Mesenchymal stem cell (in vitro differentiated cells and primary cell): ENCODE data around the gene TMC2.

Experiments
- DNase-seq: peaks from one replicate; pipeline ENCODE4 v3.0.0-alpha.2; 2013
- H2AFZ ChIP-seq: one replicate; pipeline ENCODE4 v1.6.1; 2013; ENCODE audit warnings: low read depth, mild to moderate bottlenecking, control low read depth, inconsistent platforms, low read length, moderate library complexity
- H2AK5ac ChIP-seq: 2 replicates; pipeline ENCODE4 v1.6.1; 2013; ENCODE audit warnings: low read length, moderate library complexity, mild to moderate bottlenecking, inconsistent platforms; ENCODE audit not compliant: severe bottlenecking
- H2BK120ac ChIP-seq: one replicate; pipeline ENCODE4 v1.6.1; 2013; ENCODE audit warnings: low read depth, mild to moderate bottlenecking, inconsistent platforms, low read length, moderate library complexity
- H2BK12ac ChIP-seq, 2 experiments: one replicate each; pipeline ENCODE4 v1.6.1; 2013; ENCODE audit warnings: inconsistent platforms in 2 of 2, low read length in 2 of 2, mild to moderate bottlenecking in 2 of 2, moderate library complexity in 2 of 2, control low read depth in 1 of 2
- H2BK15ac ChIP-seq: one replicate; pipeline ENCODE4 v1.6.1; 2013; ENCODE audit warnings: mild to moderate bottlenecking, low read depth, inconsistent platforms; ENCODE audit not compliant: poor library complexity, severe bottlenecking
- H2BK5ac ChIP-seq: 2 replicates; pipeline ENCODE4 v1.6.1; 2013; ENCODE audit warnings: low read depth, mild to moderate bottlenecking, low read length, control low read depth, inconsistent platforms; ENCODE audit not compliant: poor library complexity, severe bottlenecking
- H3K14ac ChIP-seq, 2 experiments: one replicate each; pipeline ENCODE4 v1.6.1; 2013; ENCODE audit warnings: inconsistent platforms in 2 of 2, low read length in 2 of 2, control low read depth in 1 of 2, mild to moderate bottlenecking in 1 of 2, moderate library complexity in 1 of 2
- H3K18ac ChIP-seq, 2 experiments: one replicate each; pipeline ENCODE4 v1.6.1; 2013; ENCODE audit warnings: inconsistent platforms in 2 of 2, low read length in 2 of 2, control low read depth in 1 of 2, low read depth in 1 of 2, mild to moderate bottlenecking in 1 of 2
- H3K23ac ChIP-seq, 2 experiments: one replicate each; pipeline ENCODE4 v1.6.1; 2013; ENCODE audit warnings: inconsistent platforms in 2 of 2, low read length in 2 of 2, mild to moderate bottlenecking in 2 of 2, moderate library complexity in 2 of 2, control low read depth in 1 of 2
- H3K27ac ChIP-seq: 2 replicates; pipeline ENCODE4 v1.5.1; 2013; ENCODE audit warnings: mild to moderate bottlenecking, moderate library complexity, low read length, control low read depth, inconsistent platforms; ENCODE audit not compliant: poor library complexity, severe bottlenecking
- H3K27me3 ChIP-seq, 2 experiments: 2 replicates each; pipeline versions ENCODE4 v1.6.1 to v1.7.0; 2013; ENCODE audit warnings: low read length in 2 of 2, mild to moderate bottlenecking in 2 of 2, moderate library complexity in 2 of 2, control low read depth in 1 of 2, inconsistent platforms in 1 of 2; ENCODE audit not compliant: control insufficient read depth in 1 of 2, insufficient read depth in 1 of 2
- H3K36me3 ChIP-seq, 2 experiments: 2 replicates each; pipeline versions ENCODE4 v1.6.1 to v1.7.0; 2013; ENCODE audit warnings: low read length in 2 of 2, control low read depth in 1 of 2, inconsistent platforms in 1 of 2, low read depth in 1 of 2, mild to moderate bottlenecking in 1 of 2; ENCODE audit not compliant: insufficient read depth in 2 of 2, control insufficient read depth in 1 of 2
- H3K4ac ChIP-seq, 2 experiments: one replicate each; pipeline ENCODE4 v1.6.1; 2013; ENCODE audit warnings: inconsistent platforms in 2 of 2, low read length in 2 of 2, mild to moderate bottlenecking in 2 of 2, moderate library complexity in 2 of 2, control low read depth in 1 of 2, low read depth in 1 of 2
- H3K4me1 ChIP-seq: 2 replicates; pipeline ENCODE4 v1.6.1; 2013; ENCODE audit warnings: low read depth, low read length, control low read depth; ENCODE audit not compliant: control insufficient read depth, insufficient read depth
- H3K4me2 ChIP-seq: 2 replicates; pipeline ENCODE4 v1.6.1; 2013; ENCODE audit warnings: low read length, mild to moderate bottlenecking, inconsistent platforms; ENCODE audit not compliant: poor library complexity, severe bottlenecking
- H3K4me3 ChIP-seq, 2 experiments: 2 replicates each; pipeline versions ENCODE4 v1.5.1 to v1.7.0; 2013; ENCODE audit warnings: low read length in 2 of 2, mild to moderate bottlenecking in 2 of 2, control low read depth in 1 of 2, low read depth in 1 of 2; ENCODE audit not compliant: insufficient read depth in 1 of 2
- H3K79me1 ChIP-seq: replicated peaks from 2 replicates; pipeline ENCODE4 v1.6.1; 2013; ENCODE audit warnings: mild to moderate bottlenecking, control low read depth, low read length, inconsistent platforms; ENCODE audit not compliant: poor library complexity, severe bottlenecking
- H3K9ac ChIP-seq: 2 replicates; pipeline ENCODE4 v1.7.0; 2013; ENCODE audit warnings: mild to moderate bottlenecking, low read length, moderate library complexity
- H3K9me3 ChIP-seq: 2 replicates; pipeline ENCODE4 v1.7.0; 2013; ENCODE audit warnings: mild to moderate bottlenecking, low read length; ENCODE audit not compliant: control insufficient read depth
- H4K8ac ChIP-seq: one replicate; pipeline ENCODE4 v1.6.1; 2013; ENCODE audit warnings: inconsistent platforms, mild to moderate bottlenecking, low read length, moderate library complexity
- H4K91ac ChIP-seq: one replicate; pipeline ENCODE4 v1.6.1; 2013; ENCODE audit warnings: mild to moderate bottlenecking, low read length, inconsistent platforms
- WGBS: methylation state at CpG from one replicate; pipeline ENCODE4 v1.1.7; 2013; ENCODE audit warnings: mixed read lengths; 5-methylcytosine and 5-hydroxymethylcytosine counted together

TMC2 gene

GRCh38 chr20:2626853-2627541 is 90.6 kb downstream of the TMC2 start:
- DNase-seq: peak; percentile 63
- Histone ChIP-seq H4K8ac (no peak overlapping the region), H3K23ac (no peak overlapping the region), H3K9ac (no peak overlapping the region), H3K79me1 (no peaks in the 10 kb centered on the region), H3K4me3 (no peak overlapping the region), H3K36me3 (no peaks in the 10 kb centered on the region), H3K4me1 (no peaks in the 10 kb centered on the region), H3K27ac (no peak overlapping the region), H3K9me3 (peaks cover 21% of the 10 kb centered on the region), H3K18ac (no peak overlapping the region), H2BK5ac (no peak overlapping the region), H3K14ac (no peak overlapping the region), H2BK12ac (no peak overlapping the region), H3K4me2 (no peak overlapping the region), H4K91ac (no peak overlapping the region), H2BK120ac (no peak overlapping the region), H2BK15ac (no peak overlapping the region), H2AK5ac (no peak overlapping the region), H3K27me3 (peaks cover 0 to 4% of the 10 kb centered on the region in 2 experiments), H2AFZ (no peak overlapping the region), H3K4ac (no peak overlapping the region)
- WGBS: 59% methylated on average over 9 of the region's 9 CpGs

GRCh38 chr20:2631228-2631627 is 94.9 kb downstream of the TMC2 start:
- no peak overlapping the region for H2BK12ac ChIP-seq
- no peak overlapping the region for H3K4ac ChIP-seq
- H3K4me2 ChIP-seq: no peak overlapping the region
- H3K9ac ChIP-seq: no peak overlapping the region
- no peak overlapping the region for H3K27ac ChIP-seq
- H2AFZ ChIP-seq: no peak overlapping the region
- no peak overlapping the region for H3K4me3 ChIP-seq
- H4K91ac ChIP-seq: no peak overlapping the region
- no peak overlapping the region for H2BK15ac ChIP-seq
- H2AK5ac ChIP-seq: no peak overlapping the region
- no peak overlapping the region for H2BK120ac ChIP-seq
- no peaks in the 10 kb centered on the region for H3K4me1 ChIP-seq
- H3K27me3 ChIP-seq: peaks cover 14 to 31% of the 10 kb centered on the region in 2 experiments
- H4K8ac ChIP-seq: no peak overlapping the region
- no peak overlapping the region for H3K23ac ChIP-seq
- H3K18ac ChIP-seq: no peak overlapping the region
- H3K36me3 ChIP-seq: no peaks in the 10 kb centered on the region
- H2BK5ac ChIP-seq: no peak overlapping the region
- H3K9me3 ChIP-seq: peaks cover 13% of the 10 kb centered on the region
- no peak overlapping the region for H3K14ac ChIP-seq
- no peak for DNase-seq
- no CpG with 5 or more reads among the region's 1 CpG for WGBS
- H3K79me1 ChIP-seq: no peaks in the 10 kb centered on the region

GRCh38 chr20:2633381-2633780 is 97.0 kb downstream of the TMC2 start:
- no peak overlapping the region for H2BK12ac ChIP-seq
- no peak for DNase-seq
- H2BK120ac ChIP-seq: no peak overlapping the region
- H2AK5ac ChIP-seq: no peak overlapping the region
- H3K4me1 ChIP-seq: no peaks in the 10 kb centered on the region
- no peak overlapping the region for H2AFZ ChIP-seq
- no peak overlapping the region for H3K4ac ChIP-seq
- no peak overlapping the region for H3K18ac ChIP-seq
- no peaks in the 10 kb centered on the region for H3K9me3 ChIP-seq
- H3K9ac ChIP-seq: no peak overlapping the region
- no peak overlapping the region for H3K4me3 ChIP-seq
- WGBS: 33% methylated on average over 1 of the region's 1 CpG
- no peak overlapping the region for H2BK5ac ChIP-seq
- H2BK15ac ChIP-seq: no peak overlapping the region
- H3K4me2 ChIP-seq: no peak overlapping the region
- H3K79me1 ChIP-seq: no peaks in the 10 kb centered on the region
- H3K23ac ChIP-seq: no peak overlapping the region
- no peak overlapping the region for H4K8ac ChIP-seq
- H3K36me3 ChIP-seq: no peaks in the 10 kb centered on the region
- no peak overlapping the region for H4K91ac ChIP-seq
- no peak overlapping the region for H3K27ac ChIP-seq
- no peak overlapping the region for H3K14ac ChIP-seq
- peaks cover 14 to 36% of the 10 kb centered on the region in 2 experiments for H3K27me3 ChIP-seq

- no peaks in the 10 kb centered on the region for H3K79me1 ChIP-seq
- H2AFZ ChIP-seq: no peak overlapping the region
- peaks cover 14 to 36% of the 10 kb centered on the region in 2 experiments for H3K27me3 ChIP-seq
- no peak overlapping the region for H2BK12ac ChIP-seq
- H3K36me3 ChIP-seq: peaks cover 0 to 16% of the 10 kb centered on the region in 2 experiments
- H3K4me2 ChIP-seq: no peak overlapping the region
- H3K4ac ChIP-seq: no peak overlapping the region
- H3K4me3 ChIP-seq: no peak overlapping the region
- no peak overlapping the region for H4K8ac ChIP-seq
- H3K9me3 ChIP-seq: no peaks in the 10 kb centered on the region
- H3K4me1 ChIP-seq: no peaks in the 10 kb centered on the region
- H2BK15ac ChIP-seq: no peak overlapping the region
- no peak for DNase-seq
- WGBS: 87% methylated on average over 6 of the region's 6 CpGs
- no peak overlapping the region for H3K18ac ChIP-seq
- no peak overlapping the region for H3K14ac ChIP-seq
- H4K91ac ChIP-seq: no peak overlapping the region
- H3K23ac ChIP-seq: no peak overlapping the region
- H3K27ac ChIP-seq: no peak overlapping the region
- H2AK5ac ChIP-seq: no peak overlapping the region
- H2BK5ac ChIP-seq: no peak overlapping the region
- no peak overlapping the region for H3K9ac ChIP-seq
- no peak overlapping the region for H2BK120ac ChIP-seq
Observed at GRCh38 chr20:2637246-2637645, 100.9 kb downstream of the TMC2 start.
